ENCODE data around the gene CDPF1. TPM values are rescaled to one million over a fixed set of nuclear protein-coding genes. Genes with fewer than 3 reads are reported as not detected.

CDPF1 gene
- total and polyA plus RNA-seq, 4 donors = 8.9 to 17.2 (median 12.4) TPM

DNA sequence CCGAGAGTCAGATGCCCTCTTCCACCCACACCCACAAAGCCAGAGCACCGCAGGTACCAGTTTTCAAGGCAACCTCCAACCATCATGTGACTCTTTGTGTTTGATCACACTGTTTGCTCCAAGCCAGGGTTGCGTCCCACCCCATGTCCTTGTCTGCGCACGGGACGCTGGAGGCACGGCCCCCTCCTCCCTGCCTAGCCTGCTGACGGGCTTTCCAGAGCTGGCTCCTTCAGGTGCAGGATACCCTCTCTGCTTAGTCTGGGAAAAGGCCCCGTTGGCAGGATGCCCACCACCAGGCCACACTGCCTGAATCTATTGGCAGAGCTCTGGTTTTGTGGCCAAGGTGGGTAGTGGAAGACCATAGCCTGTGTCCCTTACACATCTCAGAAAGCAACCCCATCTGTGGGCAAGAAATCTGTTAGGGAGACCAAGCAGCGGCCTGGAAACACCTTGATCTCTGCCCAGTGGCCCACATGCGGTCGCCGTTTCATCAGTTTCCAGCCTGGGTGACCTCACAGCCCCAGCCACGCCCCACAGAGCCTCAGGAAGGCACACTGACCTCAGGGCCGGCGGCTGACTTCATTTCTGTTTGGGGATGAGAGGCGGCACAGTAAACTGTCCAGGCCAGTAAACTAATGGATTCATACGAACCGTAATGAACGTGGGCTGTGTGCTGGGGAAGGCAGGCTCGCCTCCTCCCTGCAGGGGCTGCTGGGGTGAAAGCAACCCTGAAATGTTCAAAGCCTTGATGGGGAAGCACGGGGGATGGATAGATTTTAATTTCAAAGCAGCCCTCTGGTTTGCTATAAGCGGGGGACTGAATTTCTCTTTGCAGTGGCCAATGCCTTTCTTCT, 25.8 kb downstream of the CDPF1 start:
- TF ChIP-seq, protein P1, sequence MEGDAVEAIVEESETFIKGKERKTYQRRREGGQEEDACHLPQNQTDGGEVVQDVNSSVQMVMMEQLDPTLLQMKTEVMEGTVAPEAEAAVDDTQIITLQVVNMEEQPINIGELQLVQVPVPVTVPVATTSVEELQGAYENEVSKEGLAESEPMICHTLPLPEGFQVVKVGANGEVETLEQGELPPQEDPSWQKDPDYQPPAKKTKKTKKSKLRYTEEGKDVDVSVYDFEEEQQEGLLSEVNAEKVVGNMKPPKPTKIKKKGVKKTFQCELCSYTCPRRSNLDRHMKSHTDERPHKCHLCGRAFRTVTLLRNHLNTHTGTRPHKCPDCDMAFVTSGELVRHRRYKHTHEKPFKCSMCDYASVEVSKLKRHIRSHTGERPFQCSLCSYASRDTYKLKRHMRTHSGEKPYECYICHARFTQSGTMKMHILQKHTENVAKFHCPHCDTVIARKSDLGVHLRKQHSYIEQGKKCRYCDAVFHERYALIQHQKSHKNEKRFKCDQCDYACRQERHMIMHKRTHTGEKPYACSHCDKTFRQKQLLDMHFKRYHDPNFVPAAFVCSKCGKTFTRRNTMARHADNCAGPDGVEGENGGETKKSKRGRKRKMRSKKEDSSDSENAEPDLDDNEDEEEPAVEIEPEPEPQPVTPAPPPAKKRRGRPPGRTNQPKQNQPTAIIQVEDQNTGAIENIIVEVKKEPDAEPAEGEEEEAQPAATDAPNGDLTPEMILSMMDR (IDR thresholded peaks at IDR 0.05; ENCODE audit: control extremely low read depth, extremely low read depth) = no peak

DNA sequence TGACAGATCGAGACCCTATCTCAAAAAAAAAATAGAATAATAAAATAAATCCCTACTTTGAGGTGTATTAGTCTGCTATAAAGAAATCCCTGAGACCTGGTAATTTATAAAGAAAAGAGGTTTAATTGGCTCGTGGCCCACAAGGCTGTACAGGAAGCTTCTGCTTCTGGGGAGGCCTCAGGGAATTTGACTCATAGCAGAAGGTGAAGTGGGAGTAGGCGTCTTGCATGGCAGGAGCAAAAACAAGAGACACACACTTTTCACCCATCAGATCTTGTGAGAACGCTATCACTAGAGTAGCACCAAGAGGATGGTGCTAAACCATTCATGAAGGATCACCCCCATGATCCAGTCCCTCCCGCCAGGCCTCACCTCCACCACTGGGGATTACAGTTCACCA, 29.2 kb downstream of the CDPF1 start:
- ATAC-seq (ENCODE audit: insufficient read depth, low FRiP score) (no peak), DNase-seq (no peak)
- peaks cover 12 to 35% (median 22%) of the 10 kb centered on the region in 4 donors for H3K36me3 ChIP-seq (ENCODE audit: control insufficient read depth in 4 of 4, insufficient read depth in 4 of 4, low read length in 4 of 4)
- no peaks in the 10 kb centered on the region for H3K9me3 ChIP-seq (ENCODE audit: control insufficient read depth in 4 of 4, insufficient read depth in 3 of 4, low read length in 3 of 4)
- no peak overlapping the region for H3K4me3 ChIP-seq
- TF ChIP-seq, protein P1 (IDR thresholded peaks at IDR 0.05; ENCODE audit: control extremely low read depth, extremely low read depth) = no peak
- no peak overlapping the region for H3K9ac ChIP-seq (ENCODE audit: insufficient read depth in 1 of 2, low read length in 2 of 2)
- 91 to 96% methylated on average over 5 of the region's 5 CpGs for WGBS, 2 donors
- no peak overlapping the region for H3K27ac ChIP-seq (ENCODE audit: low read depth in 1 of 2, low read length in 1 of 2)
- H3K4me1 ChIP-seq (ENCODE audit: control insufficient read depth in 5 of 5, insufficient read depth in 5 of 5, low read length in 5 of 5) = no peaks in the 10 kb centered on the region
- no peaks in the 10 kb centered on the region for H3K27me3 ChIP-seq (ENCODE audit: control insufficient read depth in 3 of 3, insufficient read depth in 3 of 3, low read length in 2 of 3)

More for the DNA sequence above, 25.8 kb downstream of the CDPF1 start:
- no peak for ATAC-seq (ENCODE audit: insufficient read depth, low FRiP score)
- H3K27me3 ChIP-seq (ENCODE audit: control insufficient read depth in 3 of 3, insufficient read depth in 3 of 3, low read length in 2 of 3) = no peaks in the 10 kb centered on the region
- H3K9ac ChIP-seq (ENCODE audit: insufficient read depth in 1 of 2, low read length in 2 of 2) = no peak overlapping the region
- H3K36me3 ChIP-seq (ENCODE audit: control insufficient read depth in 4 of 4, insufficient read depth in 4 of 4, low read length in 4 of 4) = peaks cover 10 to 23% (median 17%) of the 10 kb centered on the region in 4 donors
- H3K4me3 ChIP-seq = no peak overlapping the region
- no peak for DNase-seq
- no peaks in the 10 kb centered on the region for H3K9me3 ChIP-seq (ENCODE audit: control insufficient read depth in 4 of 4, insufficient read depth in 3 of 4, low read length in 3 of 4)
- H3K4me1 ChIP-seq (ENCODE audit: control insufficient read depth in 5 of 5, insufficient read depth in 5 of 5, low read length in 5 of 5) = no peaks in the 10 kb centered on the region
- 89 to 93% methylated on average over 23 of the region's 23 CpGs for WGBS, 2 donors
- H3K27ac ChIP-seq (ENCODE audit: low read depth in 1 of 2, low read length in 1 of 2) = no peak overlapping the region

DNA sequence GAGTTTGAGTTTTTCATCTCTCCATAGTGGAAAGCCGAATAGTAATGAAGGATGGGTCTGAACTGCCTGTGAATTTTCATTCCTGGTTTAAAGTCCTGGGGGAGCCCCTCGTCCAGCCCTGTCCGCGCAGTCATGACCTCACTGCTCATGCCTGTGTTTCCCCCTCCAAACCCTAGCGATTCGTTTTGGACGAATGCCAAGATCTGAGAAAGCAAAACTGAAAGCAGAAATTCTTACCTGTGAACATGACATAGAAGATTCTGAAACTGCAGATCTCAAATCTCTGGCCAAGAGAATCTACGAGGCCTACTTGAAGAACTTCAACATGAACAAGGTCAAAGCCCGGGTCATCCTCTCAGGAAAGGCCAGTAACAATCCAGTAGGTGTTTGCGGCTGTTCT, 30.5 kb downstream of the CDPF1 start:
- Histone ChIP-seq H3K4me1 (ENCODE audit: control insufficient read depth in 5 of 5, insufficient read depth in 5 of 5, low read length in 5 of 5) (no peaks in the 10 kb centered on the region), H3K36me3 (ENCODE audit: control insufficient read depth in 4 of 4, insufficient read depth in 4 of 4, low read length in 4 of 4) (peaks cover 12 to 36% (median 22%) of the 10 kb centered on the region in 4 donors), H3K9me3 (ENCODE audit: control insufficient read depth in 4 of 4, insufficient read depth in 3 of 4, low read length in 3 of 4) (no peaks in the 10 kb centered on the region), H3K27ac (ENCODE audit: low read depth in 1 of 2, low read length in 1 of 2) (no peak overlapping the region), H3K9ac (ENCODE audit: insufficient read depth in 1 of 2, low read length in 2 of 2) (no peak overlapping the region), H3K4me3 (no peak overlapping the region), H3K27me3 (ENCODE audit: control insufficient read depth in 3 of 3, insufficient read depth in 3 of 3, low read length in 2 of 3) (no peaks in the 10 kb centered on the region)
- TF ChIP-seq, protein P1 (IDR thresholded peaks at IDR 0.05; ENCODE audit: control extremely low read depth, extremely low read depth) = no peak
- ATAC-seq (ENCODE audit: insufficient read depth, low FRiP score) (no peak), DNase-seq (peak in 1 of 3 donors; percentile 5)
- 77 to 87% methylated on average over 10 of the region's 10 CpGs for WGBS, 2 donors
